ENCODE results near the gene RET.

Gene RET

GRCh38 chr10:43040482-43041256 is 36.2 kb upstream of the RET start:
- DNase-seq (ENCODE audit: low spot score): no peak
- POLR2A ChIA-PET (ENCODE audit: low non-redundant PET): no interaction called here
- CTCF ChIA-PET: interaction anchor here (0.8 kb wide), 1 partner anchor 106 kb away, joined by 3 read pairs; no protein-coding TSS in a partner anchor
- H3K27ac ChIP-seq: no peak overlapping the region
- TF ChIP-seq CTCF (conservative IDR thresholded peaks at IDR 0.05; ENCODE audit: low read depth): no peak

- no peak overlapping the region for H3K27ac ChIP-seq
- no peak for TF ChIP-seq CTCF (conservative IDR thresholded peaks at IDR 0.05; ENCODE audit: low read depth)
- DNase-seq (ENCODE audit: low spot score): no peak
- ChIA-PET POLR2A (ENCODE audit: low non-redundant PET) (no interaction called here), CTCF (no interaction called here)
Measured at GRCh38 chr10:43041422-43042342, 35.2 kb upstream of the RET start.

- no peak overlapping the region for H3K27ac ChIP-seq
- no peak for DNase-seq (ENCODE audit: low spot score)
- no peak for TF ChIP-seq CTCF (conservative IDR thresholded peaks at IDR 0.05; ENCODE audit: low read depth)
- ChIA-PET CTCF (no interaction called here), POLR2A (ENCODE audit: low non-redundant PET) (no interaction called here)
Measured at GRCh38 chr10:43042503-43043341, 34.1 kb upstream of the RET start.

GRCh38 chr10:43043342-43043772 is 33.5 kb upstream of the RET start:
- POLR2A ChIA-PET (ENCODE audit: low non-redundant PET): no interaction called here
- no peak for DNase-seq (ENCODE audit: low spot score)
- TF ChIP-seq CTCF (conservative IDR thresholded peaks at IDR 0.05; ENCODE audit: low read depth): no peak
- no peak overlapping the region for H3K27ac ChIP-seq
- CTCF ChIA-PET: no interaction called here

- ChIA-PET CTCF (no interaction called here), POLR2A (ENCODE audit: low non-redundant PET) (no interaction called here)
- H3K27ac ChIP-seq: no peak overlapping the region
- no peak for TF ChIP-seq CTCF (conservative IDR thresholded peaks at IDR 0.05; ENCODE audit: low read depth)
- no peak for DNase-seq (ENCODE audit: low spot score)
Measured at GRCh38 chr10:43043773-43044447, 33.0 kb upstream of the RET start.

Data from RWPE1 (cell line).